OCI-LY7 (cell line): ENCODE results near the gene DNAH11.

ENCODE experiments used
- EZH2phosphoT487 ChIP-seq: fragments of 200-600 bp; sonication (generic); IDR thresholded peaks from 2 replicates; pipeline ENCODE4 v1.6.1; 2018; ENCODE audit warnings: low read depth, borderline replicate concordance, mild to moderate bottlenecking, mixed run types, antibody characterized with exemption, low read length, moderate library complexity, mixed read lengths
- TF ChIP-seq, protein P1 (sequence below): fragments of 200-600 bp; sonication (generic); conservative IDR thresholded peaks from 2 replicates; pipeline ENCODE4 v1.5.1; 2014; ENCODE audit warnings: mild to moderate bottlenecking, antibody characterized with exemption, low read length, moderate library complexity, mixed read lengths

DNA sequence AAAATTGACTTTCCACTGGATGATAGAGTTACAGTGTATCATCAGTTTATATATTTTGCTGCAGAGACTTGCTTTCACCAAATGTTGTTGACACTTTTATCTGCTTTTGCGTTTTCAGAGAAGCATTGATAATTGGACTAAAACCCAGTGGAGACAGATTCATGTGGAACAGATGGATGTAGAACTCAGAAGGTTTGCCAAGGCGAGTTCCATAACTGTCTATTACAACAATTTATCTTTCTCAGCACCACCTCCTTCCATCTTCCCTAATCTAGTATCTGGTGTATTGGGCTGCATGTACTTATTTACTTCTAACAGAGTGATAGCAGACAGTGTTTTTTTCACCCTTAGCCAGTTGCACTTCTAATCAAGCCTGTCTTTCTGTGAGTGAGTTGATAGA, 73.3 kb downstream of the DNAH11 start:
- TF ChIP-seq, protein P1, sequence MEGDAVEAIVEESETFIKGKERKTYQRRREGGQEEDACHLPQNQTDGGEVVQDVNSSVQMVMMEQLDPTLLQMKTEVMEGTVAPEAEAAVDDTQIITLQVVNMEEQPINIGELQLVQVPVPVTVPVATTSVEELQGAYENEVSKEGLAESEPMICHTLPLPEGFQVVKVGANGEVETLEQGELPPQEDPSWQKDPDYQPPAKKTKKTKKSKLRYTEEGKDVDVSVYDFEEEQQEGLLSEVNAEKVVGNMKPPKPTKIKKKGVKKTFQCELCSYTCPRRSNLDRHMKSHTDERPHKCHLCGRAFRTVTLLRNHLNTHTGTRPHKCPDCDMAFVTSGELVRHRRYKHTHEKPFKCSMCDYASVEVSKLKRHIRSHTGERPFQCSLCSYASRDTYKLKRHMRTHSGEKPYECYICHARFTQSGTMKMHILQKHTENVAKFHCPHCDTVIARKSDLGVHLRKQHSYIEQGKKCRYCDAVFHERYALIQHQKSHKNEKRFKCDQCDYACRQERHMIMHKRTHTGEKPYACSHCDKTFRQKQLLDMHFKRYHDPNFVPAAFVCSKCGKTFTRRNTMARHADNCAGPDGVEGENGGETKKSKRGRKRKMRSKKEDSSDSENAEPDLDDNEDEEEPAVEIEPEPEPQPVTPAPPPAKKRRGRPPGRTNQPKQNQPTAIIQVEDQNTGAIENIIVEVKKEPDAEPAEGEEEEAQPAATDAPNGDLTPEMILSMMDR, result no peak
- TF ChIP-seq EZH2phosphoT487, result no peak
